GM18868 (cell line): ENCODE results near the gene FHIT.

ENCODE experiments used
- ATAC-seq: cut with Tn5 transposase; IDR thresholded peaks from one replicate; pipeline ENCODE4 v1.9.1; 2021; ENCODE audit warnings: mild to moderate bottlenecking, moderate library complexity; ENCODE audit not compliant: unreplicated experiment

Gene FHIT

GRCh38 chr3:60388731-60389130 is 862.5 kb downstream of the FHIT start:
- no peak for ATAC-seq

- ATAC-seq = no peak
Observed at GRCh38 chr3:60386306-60386705, 864.9 kb downstream of the FHIT start.

- ATAC-seq = no peak
Observed at GRCh38 chr3:60384341-60384740, 866.9 kb downstream of the FHIT start.

GRCh38 chr3:60383345-60383744 is 867.9 kb downstream of the FHIT start:
- ATAC-seq = no peak

- ATAC-seq = no peak
Observed at GRCh38 chr3:60366486-60366885, 884.8 kb downstream of the FHIT start.

GRCh38 chr3:60365360-60365759 is 885.9 kb downstream of the FHIT start:
- ATAC-seq = no peak

GRCh38 chr3:60364475-60364874 is 886.8 kb downstream of the FHIT start:
- no peak for ATAC-seq

GRCh38 chr3:60363817-60364216 is 887.4 kb downstream of the FHIT start:
- ATAC-seq = no peak

GRCh38 chr3:60355825-60356224 is 895.4 kb downstream of the FHIT start:
- ATAC-seq = no peak

GRCh38 chr3:60351481-60351880 is 899.8 kb downstream of the FHIT start:
- no peak for ATAC-seq

- no peak for ATAC-seq
Observed at GRCh38 chr3:60344340-60344739, 906.9 kb downstream of the FHIT start.

- no peak for ATAC-seq
Observed at GRCh38 chr3:60343831-60344230, 907.4 kb downstream of the FHIT start.

- no peak for ATAC-seq
Observed at GRCh38 chr3:60339304-60339703, 911.9 kb downstream of the FHIT start.

GRCh38 chr3:60337421-60337820 is 913.8 kb downstream of the FHIT start:
- ATAC-seq = no peak

- ATAC-seq = no peak
Observed at GRCh38 chr3:60336061-60336460, 915.2 kb downstream of the FHIT start.

GRCh38 chr3:60333710-60334109 is 917.5 kb downstream of the FHIT start:
- no peak for ATAC-seq

- ATAC-seq = no peak
Observed at GRCh38 chr3:60330107-60330506, 921.1 kb downstream of the FHIT start.

- no peak for ATAC-seq
Observed at GRCh38 chr3:60325610-60326170, 925.6 kb downstream of the FHIT start.

- ATAC-seq = no peak
Observed at GRCh38 chr3:60323651-60324050, 927.6 kb downstream of the FHIT start.

- no peak for ATAC-seq
Observed at GRCh38 chr3:60323180-60323579, 928.1 kb downstream of the FHIT start.

- ATAC-seq = no peak
Observed at GRCh38 chr3:60322298-60322856, 928.9 kb downstream of the FHIT start.

- no peak for ATAC-seq
Observed at GRCh38 chr3:60319179-60319858, 931.9 kb downstream of the FHIT start.
